Upper lobe of left lung (tissue), 4 donors: ENCODE measurements around the gene PP2D1.

ENCODE experiments used
- CTCF ChIP-seq, 6 experiments: fragments of 450-650 bp in 4 of 6; fragments of 200-600 bp in 2 of 6; sonication (generic) in 2 of 6; IDR thresholded peaks; one replicate each; pipeline ENCODE4 v1.5.1; 2016 to 2019; ENCODE audit warnings: antibody characterized with exemption in 6 of 6
- POLR2A ChIP-seq, 4 donors: fragments of 450-650 bp; IDR thresholded peaks; one replicate each; pipeline ENCODE4 v1.5.1; 2016 to 2017; ENCODE audit warnings: antibody characterized with exemption in 4 of 4, mild to moderate bottlenecking in 2 of 4

DNA sequence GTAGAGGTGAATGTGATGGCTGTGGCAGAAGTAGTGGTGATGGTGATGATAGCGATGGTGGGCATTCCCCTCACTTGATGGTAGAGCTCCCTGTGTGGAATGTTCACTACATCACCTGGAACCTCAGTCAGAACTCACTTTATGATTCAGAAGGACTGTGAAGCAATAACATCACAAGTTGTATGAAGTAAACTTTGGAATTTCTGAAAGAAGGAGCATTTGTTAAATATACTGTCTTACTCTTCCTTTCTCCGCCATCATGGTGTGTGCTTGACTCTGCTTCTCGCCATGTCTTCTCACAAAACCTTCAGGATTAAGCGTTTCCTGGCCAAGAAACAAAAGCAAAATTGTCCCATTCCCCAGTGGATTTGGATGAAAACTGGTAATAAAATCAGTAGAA is at the start of gene PP2D1:
- TF ChIP-seq CTCF (IDR thresholded peaks at IDR 0.05) (no peak), POLR2A (IDR thresholded peaks at IDR 0.05) (no peak)
